ENCODE measurements around the gene COG3.

COG3 gene

DNA sequence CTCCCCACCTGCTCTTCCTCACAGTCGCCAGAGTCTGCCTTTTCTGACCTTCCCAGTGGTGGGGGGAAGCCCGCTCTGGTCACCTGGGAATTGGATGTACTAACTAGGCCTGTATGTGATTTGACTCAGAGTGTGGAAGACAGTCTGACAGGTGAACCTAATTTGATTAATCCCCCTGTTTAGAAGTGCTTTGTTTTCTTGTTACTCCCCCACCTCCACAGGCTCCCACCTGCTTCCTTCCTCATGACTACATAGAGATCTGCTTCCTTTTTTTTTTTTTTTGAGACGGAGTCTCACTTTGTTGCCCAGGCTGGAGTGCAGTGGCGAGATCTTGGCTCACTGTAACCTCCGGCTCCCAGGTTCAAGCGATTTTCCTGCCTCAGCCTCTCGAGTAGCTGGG is 44.0 kb downstream of the COG3 start:
- no peak for DNase-seq

DNA sequence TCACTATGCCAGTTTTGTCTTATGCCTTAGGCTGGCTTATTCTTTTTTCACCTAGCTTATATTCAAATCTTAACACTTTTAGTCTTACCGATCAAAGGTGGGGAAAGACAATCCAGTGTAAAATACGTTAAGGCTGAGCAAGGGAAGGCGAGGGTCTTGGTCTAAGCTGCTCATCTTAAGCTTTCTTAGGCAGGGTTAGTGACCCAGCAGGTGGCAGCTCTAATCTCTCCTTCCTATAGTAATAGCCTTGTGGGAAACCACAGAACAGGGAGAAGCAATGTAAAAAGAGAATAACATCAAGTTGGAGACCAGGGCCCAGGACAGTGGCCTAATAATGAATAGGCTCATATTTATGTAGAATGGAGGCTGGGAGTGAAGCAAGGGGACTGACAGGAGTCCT is 45.9 kb downstream of the COG3 start:
- no peak for DNase-seq

DNA sequence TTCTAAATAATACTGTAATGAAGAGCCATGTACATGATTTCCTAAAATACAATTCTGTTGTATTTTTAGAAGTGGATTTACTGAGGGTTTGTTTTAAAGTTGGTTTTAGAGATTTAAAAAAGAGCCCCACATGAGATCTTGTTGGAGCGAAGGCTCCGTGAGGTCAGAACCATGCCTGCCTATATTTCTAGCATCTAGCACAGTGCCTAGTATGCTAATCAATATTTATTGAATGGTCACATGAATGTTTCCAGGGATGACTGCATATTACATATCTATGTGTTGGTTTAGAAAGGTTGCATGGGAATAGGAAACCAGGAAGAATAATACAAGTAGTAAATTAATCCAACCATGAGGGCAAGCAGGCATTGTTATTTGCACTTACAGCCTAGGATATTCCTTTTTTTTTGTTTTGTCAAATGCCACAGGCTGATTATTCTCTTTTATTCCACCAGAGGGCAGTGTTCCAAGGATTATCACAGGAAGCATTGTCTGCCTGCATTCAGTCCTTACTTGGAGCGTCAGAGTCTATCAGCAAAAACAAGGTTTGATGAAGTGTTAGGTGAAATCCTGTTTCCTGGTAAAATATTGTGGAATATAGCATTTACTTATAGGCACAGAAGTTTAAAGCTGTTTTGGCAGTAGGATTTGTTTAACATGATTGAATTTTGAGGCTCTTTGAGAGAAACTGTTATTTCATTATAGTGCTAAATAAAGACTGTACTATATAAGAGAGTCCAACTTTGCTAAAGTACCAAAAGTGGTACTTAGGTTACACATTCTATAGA is 46.8 kb downstream of the COG3 start:
- DNase-seq: no peak

DNA sequence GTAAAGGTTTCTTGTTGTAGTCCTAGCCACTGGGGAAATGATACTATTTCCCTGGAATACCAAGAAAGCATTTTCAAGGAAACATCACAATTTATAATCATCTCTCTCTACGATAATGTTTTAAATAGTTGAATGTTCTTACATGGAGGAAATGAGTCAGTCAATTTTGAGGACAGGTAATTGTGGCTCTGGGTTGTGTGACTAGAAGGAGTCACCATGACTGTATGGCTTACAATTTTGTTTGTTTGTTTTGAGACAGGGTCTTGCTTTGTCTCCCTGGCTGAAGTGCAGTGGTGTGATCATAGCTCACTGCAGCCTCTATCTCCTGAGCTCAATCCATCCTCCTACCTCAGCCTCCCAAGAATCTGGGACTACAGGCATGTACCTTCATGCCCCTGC is 47.4 kb downstream of the COG3 start:
- DNase-seq: no peak

DNA sequence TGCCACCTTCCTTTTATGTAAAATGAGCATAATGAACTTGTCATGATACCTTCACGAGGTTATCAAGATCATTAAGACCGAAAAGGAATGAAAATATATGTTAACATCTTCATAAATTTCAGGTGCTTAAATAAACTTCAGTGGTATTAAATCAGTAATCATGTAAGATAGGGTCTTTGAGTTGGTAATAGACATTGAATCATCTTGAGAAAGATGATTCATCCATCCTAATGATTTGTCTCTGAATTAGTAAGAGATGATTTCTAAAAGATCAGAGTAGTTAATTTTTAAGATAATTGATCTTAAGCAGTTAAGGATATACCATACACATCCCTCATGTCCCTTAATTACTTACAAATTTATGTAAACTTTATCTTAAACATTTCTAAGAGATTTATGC is 52.0 kb downstream of the COG3 start:
- no peak for DNase-seq

DNA sequence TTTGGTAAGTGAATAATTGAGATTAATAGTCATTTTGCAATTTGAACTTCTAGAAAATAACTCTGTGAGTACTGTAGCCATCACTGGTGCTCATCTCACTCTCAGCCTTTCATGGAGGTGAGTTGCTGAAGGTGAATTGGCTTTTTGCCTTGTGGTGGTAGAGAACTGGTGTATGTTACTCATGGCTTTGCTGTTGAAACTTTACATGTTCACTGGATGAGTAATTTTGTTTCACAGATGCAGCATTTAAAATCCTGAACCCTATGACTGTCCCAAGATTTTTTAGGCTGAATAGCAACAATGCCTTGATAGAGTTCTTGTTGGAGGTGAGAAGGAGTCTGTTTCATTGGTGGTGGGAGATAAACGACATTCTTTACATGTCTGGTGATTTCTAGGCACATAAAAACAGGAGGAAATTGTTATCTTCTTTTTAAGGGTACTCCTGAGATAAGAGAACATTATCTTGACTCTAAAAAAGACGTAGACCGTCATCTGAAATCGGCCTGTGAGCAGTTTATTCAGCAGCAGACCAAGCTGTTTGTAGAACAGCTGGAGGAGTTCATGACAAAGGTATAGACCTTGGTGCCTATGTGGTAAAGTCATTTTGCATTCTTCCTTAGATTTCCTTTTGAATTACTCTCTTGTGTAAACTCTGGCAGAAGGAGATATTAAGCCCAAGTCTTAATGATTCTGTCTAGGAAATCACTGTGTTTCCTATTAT is 53.9 kb downstream of the COG3 start:
- DNase-seq: no peak

DNA sequence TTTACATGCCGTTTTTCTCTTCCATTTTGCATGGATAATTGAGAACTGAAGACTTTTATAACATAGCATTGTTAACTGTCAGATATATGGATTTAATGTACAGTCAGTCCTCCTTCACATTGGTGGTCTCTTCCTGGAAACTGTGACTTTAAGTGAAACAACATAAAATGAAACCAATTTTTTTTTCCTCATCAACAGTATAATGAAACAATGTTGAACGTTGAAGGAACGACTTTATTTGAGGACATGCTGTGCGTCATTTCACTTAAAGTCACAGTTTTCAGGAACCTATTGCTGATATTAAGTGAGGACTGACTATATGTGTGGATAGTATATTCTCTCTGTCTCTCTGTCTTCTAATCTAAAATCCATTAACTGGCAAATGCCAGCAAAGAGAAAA is 54.8 kb downstream of the COG3 start:
- no peak for DNase-seq

DNA sequence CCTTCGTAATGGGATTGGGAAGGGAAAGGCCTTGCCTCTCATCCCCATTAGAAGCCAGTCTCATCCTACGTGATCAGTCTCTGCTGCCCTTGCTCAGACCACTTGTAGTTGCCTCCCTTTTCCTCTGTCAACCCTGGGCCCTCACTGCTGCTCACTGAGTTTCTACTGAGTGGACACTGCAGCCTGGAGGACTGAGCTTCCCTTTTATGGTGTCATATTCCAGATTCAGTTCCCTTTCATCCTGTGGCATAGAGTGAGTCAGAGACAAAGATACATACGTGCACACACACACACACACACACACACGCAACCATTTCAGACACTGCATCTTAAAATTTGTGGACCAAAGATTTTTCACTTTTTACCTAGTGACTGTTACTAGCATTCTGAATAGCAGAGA is 56.6 kb downstream of the COG3 start:
- no peak for DNase-seq

DNA sequence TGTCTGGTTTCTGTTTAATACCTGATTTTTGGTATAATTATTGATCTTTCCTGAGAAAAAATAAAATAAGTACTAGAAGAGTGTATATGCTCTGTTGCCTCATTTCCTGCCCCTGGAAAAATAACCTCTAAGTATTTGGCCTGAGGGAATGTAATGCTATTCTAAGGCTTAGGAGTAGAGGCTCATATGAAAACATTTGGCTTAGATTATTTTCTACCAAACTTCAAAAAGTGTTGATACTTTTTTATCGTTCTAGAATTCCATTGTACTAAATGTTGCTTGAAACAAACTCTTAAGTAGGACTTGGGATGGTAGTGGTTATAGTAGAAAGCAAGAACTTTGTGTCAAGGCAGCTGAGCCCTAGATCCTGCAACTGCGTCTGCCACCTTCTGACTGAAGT is 57.8 kb downstream of the COG3 start:
- no peak for DNase-seq

DNA sequence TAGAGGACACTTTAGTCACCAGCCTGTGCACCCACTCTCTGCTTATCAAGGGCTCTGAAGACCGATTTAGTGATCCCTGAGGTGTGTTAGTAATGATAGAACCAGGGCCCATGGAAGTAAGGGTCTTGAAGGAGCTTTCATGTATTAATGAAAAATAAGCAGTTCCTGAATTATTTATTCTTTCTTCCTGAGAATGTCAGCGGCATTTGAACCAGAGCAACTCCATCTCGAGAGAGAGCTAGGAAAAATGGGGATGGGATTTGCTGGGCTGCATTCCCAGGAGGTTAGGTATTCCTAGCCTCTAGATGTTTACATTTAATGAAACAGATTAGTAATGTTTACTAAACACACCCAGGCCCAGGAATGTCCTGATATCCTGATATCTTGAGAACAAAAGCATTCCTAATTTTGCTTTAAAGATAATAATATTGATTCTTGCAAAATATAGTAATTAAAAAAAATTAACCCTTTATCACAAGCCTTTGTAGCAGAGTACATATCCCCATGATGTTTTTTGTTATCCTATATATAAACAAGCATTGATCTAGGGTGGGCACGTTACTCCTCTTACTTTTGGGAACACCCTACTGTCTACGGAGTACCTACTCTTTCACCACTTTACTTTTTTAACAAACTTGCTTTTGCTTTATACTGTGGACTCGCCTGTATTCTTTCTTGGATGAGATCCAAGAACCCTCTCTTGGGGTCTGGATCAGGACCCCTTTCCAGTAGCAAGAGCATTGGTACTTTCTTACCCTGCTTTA is 63.1 kb downstream of the COG3 start:
- no peak for DNase-seq

DNA sequence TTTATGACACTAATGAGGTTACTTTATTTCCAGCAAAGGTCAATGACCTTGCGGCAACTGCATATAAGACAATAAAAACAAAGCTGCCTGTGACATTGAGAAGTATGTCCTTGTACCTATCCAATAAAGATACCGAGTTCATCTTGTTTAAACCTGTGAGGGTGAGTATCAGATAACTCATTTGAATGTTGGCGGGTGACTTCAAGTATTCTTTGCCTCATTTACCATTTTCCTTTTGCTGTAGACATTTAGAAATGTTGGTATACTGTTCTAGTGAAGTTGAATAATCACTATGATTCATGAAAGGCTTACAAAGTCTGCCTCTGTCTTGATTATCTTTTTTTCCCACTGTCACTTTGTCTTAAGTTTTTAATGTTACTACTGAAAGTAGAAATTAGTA is 65.0 kb downstream of the COG3 start:
- no peak for DNase-seq

DNA sequence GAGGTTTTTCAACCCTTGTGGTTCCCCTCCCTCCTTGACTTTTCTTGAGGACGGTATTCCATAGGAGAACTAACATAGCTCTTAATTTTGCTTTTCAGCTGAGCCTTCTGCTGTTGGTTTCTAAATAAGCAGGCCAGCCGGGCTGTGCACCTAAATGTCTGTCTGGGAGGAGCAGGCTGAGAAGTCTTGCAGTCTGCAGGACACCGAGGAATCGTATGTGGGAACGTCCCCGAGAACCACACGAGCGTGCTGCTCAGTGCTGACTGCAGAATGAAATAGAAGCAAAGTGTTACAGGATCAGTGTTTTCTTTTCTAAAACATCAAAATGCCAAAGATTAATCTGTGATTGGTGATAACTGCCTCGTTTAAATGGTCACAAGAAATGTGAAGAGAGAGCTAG is 69.9 kb downstream of the COG3 start:
- DNase-seq: no peak

DNA sequence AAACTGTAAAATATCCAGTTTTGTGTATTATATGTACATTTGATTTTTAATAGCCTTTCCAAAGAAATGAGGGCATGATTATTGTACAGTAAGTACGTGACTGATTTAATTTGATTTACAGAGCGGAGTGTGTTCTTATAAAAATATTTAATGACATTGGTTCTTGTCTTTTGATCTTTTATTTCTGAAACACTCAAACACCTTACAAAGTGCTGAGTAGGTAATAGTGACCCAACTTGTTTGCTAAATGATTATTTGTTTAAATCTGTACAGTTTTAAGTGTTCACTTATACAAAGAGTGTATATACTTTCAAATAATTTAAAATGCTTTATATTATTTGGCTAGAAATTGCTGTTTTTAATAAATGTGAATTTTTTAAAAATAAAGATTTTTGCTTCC is 71.5 kb downstream of the COG3 start:
- DNase-seq: no peak

DNA sequence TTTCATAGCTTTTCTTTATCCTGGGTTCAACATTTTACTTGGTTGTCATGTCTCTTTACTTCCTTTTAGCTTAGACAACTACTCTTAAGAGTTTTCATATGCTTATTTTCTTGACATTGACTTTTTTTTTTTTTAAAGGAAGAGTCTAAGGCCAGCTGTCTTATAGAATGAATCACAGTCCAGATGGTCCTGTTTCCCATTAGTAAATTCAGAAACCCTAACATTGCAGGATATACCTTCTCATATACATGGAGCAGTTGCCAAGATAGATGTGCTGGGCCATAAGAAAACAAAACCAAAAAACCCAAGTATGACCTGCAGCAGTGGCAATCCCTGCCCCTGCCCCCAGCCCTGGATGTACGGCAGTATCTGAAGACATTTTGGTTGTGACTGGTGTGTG is 72.8 kb downstream of the COG3 start:
- no peak for DNase-seq

DNA sequence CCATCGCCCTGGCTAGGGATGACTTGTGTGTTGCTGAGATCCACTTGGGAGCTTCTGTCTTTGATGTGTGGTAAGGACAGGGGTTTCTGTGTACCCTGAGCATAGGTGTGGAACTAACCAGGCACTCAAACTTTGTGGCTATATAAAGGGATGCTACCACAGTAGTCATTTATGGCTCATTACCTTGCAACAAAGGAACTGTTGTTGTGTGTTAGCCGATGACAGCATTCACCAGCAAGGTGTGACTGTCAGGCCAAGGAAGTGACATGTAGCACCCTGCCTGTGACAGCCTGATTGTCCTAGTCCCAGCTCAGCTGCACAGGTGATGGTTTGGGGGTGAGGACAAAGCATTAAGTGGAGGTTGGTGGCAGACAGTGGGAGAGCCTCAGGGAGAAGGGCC is 73.6 kb downstream of the COG3 start:
- no peak for DNase-seq

DNA sequence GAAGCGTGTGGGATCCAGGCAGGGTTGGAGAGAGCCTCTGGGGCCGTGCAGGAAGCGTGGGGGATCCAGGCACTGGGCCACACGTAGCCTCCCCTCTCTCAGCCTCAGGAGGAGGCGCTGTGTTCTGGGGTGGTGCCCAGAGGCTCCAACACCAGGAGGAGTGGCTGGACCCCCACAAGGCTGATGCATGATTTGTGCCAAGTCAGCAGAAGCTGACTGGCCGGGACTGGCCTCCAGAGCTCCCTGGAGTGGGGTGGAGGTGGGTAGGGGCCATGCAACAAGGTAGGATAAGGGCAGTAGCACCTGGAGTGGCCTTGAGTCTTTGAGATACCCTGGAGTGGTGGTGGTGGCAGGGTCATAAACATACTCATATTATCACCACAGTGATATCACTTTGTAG is 75.5 kb downstream of the COG3 start:
- DNase-seq: no peak

DNA sequence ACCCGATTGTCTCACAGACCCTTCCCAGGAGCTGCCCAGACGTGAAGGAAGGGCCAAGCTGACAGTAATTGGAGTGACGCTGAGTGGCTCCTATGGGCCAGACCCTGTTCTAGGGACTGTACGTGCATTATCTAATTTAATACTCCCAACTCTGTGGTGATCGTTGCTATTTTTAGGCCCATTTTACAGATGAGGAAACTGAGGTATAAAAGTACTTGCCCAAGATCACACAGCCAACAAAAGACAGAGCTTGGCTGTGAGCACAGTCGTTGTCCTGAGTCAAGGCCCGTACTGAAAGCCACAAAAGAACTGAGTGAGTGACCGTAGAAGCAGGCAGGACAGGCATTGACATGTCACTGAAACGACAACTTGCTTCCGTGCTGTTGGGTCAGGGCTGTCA is 76.1 kb downstream of the COG3 start:
- DNase-seq: no peak

DNA sequence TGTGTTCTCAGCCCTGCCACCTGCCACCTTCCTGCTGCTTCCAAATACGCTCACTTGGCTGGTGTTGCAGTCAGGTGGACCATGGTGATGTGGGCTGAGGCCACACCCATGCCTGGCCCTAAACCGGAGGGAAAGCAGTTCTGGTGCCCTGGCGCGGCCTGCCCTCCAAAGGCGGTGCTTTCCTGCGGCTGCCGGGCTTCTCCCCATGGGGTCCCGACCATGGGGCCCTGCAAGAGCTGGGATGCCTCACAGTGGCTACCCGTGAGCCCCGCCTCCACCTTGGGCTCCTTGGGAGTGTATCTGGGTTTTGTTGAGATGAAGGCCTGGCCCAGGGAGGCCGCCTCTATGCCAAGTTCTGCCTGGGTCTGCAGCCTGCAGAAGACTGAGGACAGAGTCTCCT is 77.1 kb downstream of the COG3 start:
- DNase-seq: no peak

DNA sequence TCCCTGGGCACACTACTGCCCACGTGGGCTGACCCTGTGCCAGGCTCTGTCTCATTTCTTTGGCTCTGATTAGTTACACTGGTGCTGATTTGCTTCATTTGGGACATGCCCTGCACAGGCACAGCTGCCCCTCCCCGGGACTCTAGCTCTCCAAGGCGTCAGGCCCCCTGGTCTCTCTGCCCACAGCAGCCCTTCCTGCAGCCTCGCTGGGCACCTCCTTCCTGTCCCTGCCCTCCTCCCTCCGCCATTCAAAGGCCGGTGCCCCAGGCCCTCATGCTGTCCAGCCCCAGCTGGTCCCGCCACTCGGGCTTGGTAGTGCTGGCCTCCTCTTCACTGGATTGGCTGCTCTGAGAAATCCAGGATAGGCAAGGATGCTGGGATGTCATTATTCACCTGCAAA is 77.7 kb downstream of the COG3 start:
- DNase-seq: no peak

DNA sequence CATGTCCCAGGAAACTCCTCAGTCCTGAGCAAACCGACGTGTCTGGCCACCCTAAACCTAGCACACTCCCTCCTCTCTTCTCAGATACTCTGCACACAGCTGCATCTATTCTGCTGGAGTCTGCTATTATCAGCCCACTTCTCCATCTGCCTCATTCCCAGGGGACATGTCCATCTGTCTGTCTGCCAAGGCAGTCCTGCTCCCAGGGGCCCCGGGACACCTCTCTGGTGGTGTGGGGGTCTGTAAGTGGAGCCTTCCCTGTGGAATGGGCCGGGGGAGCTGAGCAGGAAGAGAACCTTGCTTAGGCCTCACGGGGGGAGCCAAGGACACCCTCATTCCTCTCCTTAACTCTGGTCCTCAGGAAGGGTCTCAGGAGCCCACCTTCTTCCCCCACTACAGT is 78.1 kb downstream of the COG3 start:
- no peak for DNase-seq

DNA sequence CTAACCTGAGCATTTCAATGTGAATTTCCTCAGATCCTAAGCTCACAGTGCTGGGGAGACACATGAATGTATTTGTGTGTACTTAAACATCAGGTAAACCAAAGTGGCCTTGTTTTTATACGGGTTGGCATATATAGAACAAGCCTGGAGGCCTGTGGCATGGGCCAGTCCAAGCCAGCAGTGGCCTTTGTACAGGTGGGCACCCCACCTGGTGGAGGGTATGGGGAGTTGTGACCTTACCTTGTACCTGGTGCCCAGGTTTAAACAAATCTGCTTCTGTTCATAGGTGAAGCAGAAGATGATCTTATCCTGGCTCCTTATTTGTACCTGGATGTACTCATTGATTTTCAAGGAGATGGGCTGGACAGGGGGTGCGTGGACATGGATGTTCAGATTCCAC is 79.8 kb downstream of the COG3 start:
- no peak for DNase-seq

DNA sequence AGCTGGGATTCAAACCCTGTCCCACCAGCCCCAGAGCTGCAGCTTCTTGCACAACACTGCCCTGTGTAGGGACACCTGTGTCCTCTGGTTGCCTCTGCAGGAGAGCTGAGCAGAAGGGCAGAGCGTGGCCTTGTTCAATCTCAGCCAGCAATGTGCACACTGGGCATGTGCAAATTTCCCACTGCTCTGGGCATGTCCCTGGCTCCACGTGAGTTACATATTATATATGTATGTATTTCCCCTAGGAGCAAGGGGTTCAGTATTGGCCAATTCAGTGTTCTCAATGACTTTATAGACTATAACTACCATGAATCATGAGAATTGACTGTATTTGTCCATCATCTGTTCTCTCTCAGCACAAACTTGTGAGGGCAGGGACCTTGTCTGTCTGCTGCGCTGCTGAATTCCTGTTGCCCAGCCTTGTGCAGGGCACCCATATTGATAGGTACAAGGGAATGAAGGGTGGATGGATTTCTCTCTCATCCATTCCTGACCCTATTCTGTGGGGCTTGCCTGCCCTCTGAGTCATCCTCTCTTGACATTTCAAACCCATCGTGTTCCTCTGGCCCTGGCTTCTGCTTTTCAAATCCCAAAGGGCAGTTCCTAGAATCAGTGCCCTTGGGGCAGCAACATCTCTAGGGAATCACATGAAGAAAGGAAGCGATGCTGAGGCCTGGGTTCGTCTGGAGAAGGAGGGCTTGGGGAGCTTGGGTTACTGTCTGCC is 81.1 kb downstream of the COG3 start:
- DNase-seq: no peak

DNA sequence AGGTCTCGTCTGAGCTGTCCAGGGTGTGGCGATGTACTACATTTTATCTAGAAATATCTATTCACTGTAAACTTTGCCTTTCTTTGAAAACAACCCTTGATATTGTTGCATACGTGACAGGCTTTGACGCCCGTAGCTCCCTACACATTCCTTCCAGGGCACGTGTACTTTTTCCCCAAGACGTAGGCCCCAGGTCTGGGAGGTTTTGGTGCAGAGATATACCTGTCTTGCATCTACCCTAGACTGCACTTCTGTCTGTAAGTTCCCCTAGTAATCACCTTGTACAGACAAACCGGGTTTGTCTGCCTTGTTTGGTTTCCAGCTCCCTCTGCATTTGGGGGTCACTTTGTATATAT is 81.6 kb downstream of the COG3 start:
- no peak for DNase-seq

DNA sequence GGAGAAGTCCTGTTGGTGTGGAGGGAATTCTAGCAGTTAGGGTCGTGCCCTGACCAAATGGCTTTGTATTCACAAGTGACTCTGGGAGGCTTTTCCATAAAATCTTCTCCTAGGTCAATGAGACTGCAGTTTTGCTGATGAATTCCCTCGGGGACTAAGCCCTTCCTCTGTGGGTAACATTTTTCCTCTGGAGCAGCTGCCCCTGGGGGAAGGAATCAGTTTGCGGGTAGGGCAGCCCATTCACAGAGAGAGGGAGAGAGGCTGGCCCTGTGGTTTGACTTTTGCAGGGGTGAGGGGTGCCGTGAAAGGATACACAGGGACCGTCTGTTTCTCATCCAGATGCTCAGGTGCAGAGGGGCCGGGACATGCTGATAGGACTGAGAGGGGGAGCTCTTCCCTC is 83.5 kb downstream of the COG3 start:
- DNase-seq: no peak
